ENCODE results near the gene MAST2.

Gene MAST2

DNA sequence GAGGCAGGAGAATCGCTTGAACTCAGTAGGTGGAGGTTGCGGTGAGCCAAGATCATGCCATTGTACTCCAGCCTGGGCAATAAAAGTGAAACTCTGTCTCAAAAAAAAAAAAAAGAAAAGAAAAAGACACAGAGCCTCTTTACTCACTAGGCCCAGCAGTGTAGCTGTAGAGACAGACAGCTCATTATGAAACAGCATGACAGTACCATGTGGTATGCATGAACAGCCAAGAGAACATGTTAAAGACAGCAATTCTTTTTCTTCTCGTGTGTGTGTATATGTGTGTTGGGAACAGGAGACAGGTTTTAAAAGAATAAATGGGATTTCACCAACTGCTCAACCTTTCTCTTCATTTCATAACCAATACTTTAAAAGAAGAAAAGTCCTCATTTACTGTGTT lies 210.2 kb downstream of the MAST2 start:
- no peak for DNase-seq (ENCODE audit: low read depth in 1 of 2, low spot score in 1 of 2)

DNA sequence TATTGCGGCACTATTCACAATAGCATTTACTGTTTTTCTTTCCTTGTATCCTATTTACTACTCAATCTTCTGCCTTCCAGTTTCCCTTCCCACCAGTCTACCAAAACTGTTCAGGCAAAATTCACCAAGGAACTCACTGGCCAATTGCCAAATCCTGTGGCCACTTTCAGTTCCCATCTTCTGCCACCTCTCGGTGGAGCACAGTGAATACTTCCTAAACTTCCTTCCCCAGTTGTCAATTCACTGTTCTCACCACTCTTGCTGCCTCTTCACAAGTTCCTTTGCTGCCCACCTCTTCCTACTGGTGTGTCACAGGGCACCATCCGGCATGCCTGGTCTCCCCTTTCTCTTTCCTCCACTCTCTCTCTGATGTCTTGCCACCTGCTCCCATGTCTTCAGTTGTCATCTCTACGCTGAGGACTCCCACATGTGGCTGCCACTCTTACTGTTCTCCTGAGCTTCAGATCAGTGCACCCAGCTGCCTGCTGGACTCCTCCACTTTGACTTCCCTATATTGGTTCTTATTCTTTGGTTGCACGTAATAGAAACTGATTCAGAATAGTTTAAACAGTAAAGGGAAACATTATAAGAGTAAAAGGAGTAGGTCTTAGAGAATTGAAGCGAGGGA lies 214.6 kb downstream of the MAST2 start:
- no peak for DNase-seq (ENCODE audit: low read depth in 1 of 2, low spot score in 1 of 2)

DNA sequence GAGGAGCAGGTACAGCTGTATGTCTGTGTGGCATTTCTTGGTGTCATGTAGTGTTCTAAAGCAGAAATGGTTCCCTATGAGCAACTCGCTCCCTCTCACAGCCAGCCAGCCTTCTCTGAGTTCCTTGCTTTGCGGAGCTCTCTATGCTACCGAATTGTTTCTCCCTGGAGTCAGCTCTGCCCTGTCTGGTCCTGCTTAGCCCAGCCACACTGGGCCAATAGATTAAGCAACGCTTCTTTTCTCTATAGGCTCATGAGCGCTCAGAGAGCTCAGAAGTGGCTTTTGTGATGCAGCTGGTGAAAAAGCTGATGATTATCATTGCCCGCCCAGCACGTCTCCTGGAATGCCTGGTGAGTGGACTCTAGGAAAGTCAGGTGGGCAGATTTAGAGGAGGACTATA lies 215.9 kb downstream of the MAST2 start:
- DNase-seq (ENCODE audit: low read depth in 1 of 2, low spot score in 1 of 2) = no peak

DNA sequence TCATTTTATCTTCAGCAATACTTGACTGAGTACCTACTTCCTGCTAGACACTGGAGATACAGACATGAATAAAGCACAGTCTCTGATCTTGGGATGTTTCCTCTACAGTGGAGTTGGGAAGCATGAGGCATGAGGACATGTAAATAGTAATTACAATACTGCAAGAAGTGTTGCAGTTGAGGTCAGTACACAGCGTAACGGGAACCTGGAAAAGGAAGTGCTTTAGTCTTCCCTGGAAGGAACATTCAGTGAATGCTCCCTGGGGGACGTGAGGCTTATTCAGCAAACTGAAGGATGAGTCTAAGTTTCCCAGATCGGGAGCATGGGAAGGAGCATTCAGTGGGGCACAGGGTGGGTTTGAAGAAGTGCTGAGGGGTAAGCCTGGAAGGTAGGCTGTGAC lies 216.6 kb downstream of the MAST2 start:
- DNase-seq (ENCODE audit: low read depth in 1 of 2, low spot score in 1 of 2) = no peak

DNA sequence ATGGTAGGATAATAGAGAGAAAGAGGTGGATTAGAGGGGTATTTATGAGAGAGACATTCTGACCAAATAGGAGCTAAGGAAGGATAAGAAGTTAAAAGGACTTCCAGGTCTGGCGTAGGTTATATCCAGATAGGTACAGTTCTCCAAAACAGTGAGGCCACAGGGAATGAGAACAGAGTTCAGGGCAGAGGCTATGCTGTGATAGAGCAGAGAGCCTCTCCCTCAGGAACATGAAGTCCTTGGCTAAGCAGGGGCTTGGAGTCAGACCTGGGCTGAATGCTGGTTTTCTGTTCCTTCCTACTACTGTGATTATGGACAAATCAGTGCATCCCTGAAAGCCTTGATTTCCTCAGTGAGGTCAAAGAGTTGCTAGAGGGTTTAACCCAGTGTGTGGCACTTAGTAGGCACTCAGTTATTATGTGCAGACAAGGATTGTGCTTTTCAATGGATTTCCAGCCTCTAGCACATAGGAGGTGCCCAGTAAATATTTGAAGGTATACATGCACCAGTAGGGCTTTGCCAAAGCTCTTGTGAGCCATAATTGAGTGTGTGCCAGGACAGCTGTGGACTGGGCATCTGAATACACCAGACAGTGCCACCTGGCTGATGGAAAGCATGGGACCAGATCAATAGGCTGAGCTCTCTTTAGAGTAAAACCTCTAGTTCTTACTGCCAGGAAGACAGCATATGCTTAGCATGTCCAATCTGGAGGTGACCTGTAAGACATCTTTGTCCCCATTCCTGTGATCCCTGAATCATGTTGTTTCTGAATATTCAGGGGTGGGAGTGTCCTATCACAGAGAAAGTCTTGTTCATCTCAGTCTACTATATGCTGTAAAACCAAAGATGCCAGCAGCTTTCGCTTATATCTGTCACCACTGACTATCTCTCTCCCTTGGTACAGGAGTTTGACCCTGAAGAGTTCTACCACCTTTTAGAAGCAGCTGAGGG lies 217.9 kb downstream of the MAST2 start:
- DNase-seq (ENCODE audit: low read depth in 1 of 2, low spot score in 1 of 2) = no peak

DNA sequence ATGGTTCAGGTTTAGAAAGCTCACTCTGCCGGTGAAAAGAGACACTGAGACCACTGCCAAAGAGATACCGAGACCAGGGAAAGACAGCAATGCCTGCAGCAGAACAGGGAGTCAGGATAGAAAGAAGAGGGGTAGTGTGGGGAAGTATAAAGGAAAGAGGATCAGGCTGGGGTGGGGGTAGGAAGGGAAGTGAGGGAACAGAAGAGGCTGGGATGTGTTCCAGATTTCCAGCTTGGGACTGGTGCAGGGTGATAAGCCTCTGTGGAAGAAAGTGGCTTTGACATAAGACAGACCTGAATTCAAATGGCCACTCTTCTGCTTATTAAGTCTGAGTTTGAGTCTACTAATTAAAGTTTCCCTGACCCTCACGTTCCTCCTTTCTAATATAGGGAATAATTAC lies 223.1 kb downstream of the MAST2 start:
- no peak for DNase-seq (ENCODE audit: low read depth in 1 of 2, low spot score in 1 of 2)

DNA sequence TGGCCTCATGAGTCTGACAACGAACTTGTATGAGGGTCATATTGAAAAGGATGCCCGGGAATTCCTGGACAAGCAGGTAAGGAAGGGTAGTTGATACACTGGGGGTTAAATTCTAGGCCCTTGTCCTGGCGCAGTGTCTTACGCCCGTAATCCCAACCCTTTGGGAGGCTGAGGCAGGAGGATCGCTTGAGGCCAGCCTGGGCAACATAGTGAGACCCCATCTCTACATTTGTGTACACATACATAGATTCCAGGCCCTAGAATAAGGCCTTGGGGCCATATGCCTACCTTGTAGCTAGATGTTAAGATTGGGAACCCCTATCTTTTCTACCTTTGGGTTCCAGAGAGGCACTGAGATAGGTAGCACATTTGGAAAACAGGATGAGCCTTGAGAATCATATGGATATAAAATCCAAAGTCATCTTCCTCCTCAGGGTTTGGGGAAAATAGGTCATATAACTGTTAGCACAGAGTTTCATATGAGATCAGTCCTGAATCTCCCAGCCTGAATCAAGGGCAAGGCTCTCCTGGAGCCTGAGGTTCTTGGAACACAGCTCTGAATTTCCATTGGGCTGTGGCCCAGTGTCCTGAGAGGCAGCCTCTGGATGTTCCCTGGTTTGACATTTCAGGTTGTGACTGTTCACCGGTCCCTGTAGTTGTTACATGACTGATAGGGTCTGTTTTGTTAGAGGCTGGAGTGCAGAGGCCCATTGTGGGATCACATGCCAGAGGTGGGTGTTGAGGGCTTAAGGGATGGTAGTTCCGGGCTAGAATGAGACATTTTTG lies 224.6 kb downstream of the MAST2 start:
- no peak for DNase-seq (ENCODE audit: low read depth in 1 of 2, low spot score in 1 of 2)

DNA sequence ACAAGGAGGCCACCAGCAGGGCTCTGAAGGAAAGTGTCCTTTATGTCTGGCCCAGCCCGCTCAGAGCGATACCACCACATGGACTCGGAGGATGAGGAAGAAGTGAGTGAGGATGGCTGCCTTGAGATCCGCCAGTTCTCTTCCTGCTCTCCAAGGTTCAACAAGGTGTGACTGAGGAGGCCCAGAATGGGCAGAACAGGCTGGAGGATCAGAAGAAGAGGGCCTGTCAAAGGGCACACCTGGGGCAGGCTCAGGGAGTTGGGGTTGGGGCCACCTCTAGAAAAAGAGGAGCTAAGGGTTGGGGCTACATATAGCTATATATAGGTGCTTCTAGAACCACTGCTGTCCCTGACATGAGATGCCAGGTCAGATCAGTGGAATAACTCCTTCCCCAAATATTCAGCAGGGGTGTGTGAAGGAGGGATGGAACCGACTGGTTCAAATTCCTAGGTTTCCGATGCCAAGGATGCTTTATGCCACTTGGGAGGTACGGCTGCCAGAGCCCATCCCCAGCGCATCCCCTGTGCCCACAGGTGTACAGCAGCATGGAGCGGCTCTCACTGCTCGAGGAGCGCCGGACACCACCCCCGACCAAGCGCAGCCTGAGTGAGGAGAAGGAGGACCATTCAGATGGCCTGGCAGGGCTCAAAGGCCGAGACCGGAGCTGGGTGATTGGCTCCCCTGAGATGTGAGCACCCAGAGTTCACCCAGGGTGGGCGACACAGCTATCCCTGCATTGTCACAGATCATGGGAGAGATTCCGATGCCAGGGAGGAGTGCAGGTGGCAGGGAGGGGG lies 226.9 kb downstream of the MAST2 start:
- DNase-seq (ENCODE audit: low read depth in 1 of 2, low spot score in 1 of 2) = no peak

DNA sequence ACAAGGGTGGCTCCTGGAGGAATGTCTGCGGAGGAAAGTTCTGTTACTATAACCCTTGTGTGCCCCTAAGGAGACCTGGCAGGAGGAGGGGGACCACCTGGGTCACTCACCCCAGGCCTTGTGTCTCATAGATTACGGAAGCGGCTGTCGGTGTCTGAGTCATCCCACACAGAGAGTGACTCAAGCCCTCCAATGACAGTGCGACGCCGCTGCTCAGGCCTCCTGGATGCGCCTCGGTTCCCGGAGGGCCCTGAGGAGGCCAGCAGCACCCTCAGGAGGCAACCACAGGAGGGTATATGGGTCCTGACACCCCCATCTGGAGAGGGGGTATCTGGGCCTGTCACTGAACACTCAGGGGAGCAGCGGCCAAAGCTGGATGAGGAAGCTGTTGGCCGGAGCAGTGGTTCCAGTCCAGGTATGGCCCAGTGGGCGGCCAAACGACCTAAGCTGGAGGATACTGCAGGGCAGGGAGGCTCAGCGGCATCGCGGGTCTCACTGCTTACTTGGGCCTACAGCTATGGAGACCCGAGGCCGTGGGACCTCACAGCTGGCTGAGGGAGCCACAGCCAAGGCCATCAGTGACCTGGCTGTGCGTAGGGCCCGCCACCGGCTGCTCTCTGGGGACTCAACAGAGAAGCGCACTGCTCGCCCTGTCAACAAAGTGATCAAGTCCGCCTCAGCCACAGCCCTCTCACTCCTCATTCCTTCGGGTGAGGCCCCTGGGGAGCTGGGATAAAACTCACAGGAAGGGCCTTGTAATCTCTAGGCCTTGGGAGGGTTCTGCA lies 227.7 kb downstream of the MAST2 start:
- DNase-seq (ENCODE audit: low read depth in 1 of 2, low spot score in 1 of 2) = no peak

DNA sequence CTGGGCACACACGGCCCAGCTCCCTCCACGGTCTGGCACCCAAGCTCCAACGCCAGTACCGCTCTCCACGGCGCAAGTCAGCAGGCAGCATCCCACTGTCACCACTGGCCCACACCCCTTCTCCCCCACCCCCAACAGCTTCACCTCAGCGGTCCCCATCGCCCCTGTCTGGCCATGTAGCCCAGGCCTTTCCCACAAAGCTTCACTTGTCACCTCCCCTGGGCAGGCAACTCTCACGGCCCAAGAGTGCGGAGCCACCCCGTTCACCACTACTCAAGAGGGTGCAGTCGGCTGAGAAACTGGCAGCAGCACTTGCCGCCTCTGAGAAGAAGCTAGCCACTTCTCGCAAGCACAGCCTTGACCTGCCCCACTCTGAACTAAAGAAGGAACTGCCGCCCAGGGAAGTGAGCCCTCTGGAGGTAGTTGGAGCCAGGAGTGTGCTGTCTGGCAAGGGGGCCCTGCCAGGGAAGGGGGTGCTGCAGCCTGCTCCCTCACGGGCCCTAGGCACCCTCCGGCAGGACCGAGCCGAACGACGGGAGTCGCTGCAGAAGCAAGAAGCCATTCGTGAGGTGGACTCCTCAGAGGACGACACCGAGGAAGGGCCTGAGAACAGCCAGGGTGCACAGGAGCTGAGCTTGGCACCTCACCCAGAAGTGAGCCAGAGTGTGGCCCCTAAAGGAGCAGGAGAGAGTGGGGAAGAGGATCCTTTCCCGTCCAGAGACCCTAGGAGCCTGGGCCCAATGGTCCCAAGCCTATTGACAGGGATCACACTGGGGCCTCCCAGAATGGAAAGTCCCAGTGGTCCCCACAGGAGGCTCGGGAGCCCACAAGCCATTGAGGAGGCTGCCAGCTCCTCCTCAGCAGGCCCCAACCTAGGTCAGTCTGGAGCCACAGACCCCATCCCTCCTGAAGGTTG lies 231.4 kb downstream of the MAST2 start:
- DNase-seq (ENCODE audit: low read depth in 1 of 2, low spot score in 1 of 2) = no peak

DNA sequence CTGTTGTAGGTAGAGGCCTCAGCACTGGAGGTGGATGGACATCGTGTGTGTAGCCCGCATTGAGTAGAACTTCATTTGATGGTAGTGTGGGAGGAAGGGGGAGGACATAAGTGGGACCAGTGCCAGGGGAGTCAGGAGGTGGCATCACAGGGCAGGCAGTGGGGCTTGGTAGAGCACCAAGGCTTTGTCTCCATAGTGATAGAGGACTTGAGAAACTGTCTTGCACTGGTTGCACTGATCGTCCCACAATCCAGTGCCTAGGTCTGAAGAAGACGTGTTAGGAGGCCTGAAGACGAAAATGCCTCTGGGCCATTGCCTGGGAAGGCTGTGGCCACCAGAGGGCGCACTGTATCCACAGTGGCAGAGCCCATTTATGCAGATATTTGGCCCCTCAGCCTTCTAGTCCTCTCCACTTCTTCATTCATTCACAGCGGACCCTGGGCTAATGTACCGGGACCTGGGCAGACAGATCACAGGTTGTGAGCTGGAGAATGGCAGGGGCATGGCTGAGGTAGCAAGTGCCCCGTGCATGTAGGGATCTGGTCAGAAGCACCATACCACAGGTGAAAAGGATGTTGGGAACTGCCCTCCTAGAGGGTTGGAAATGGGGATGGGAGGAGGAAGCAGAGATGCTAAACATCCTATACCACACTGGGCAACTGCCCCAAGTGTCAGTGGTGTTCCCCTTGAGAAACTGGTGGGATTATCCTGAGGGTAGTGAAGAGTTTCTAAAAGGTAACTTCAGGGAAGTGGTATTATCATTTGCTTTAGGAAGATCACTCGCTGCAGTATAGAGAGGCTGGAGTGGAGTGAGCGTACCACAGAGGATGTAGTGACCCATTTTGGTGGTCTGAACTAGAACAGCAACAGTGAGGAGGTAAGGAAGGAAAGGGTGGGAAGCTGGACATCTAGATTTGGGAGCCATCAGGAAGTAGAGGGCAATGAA lies 233.8 kb downstream of the MAST2 start:
- DNase-seq (ENCODE audit: low read depth in 1 of 2, low spot score in 1 of 2) = peak; percentile 80 to 85

DNA sequence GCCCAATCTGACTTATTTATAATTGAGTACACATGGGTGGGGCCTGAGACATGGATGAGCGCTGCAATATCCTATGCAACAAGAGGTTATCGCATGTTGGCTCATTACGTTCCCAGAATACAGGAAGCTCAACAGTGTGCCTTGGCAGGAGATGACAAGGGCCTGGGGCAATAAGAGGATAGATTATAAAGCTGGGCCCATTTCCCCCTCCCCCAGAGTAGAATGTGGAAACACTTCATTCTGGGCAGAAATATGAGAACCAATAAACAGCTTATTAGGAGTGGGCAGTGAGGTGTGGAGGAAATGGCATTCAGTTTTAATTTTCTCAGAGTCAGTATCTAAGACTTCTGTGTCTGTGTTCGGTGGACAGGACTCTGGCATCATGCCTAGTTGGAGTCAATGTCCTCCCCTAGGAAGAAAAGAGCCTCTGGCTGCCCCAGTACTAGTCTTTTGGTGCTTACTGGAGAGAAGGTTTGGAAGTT lies 236.2 kb downstream of the MAST2 start:
- no peak for DNase-seq (ENCODE audit: low read depth in 1 of 2, low spot score in 1 of 2)

DNA sequence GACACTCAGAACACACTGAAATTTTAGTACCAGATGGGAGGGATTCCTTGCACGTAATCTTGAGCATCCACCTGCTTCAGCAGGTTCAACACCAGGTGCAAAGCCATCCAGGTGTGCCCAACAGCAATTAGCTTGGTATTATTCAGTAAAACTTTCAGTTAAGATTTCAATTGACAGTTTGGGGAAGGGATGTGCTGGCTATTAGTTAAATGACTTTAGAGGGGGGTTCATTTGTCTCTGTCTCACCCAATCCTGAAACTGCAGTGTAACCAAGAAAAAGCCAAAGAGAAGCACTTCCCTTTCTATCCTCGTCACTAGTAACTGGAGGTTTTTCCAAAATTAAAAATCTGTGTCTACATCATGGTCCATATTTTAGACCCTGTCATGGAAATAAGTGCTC lies 238.1 kb downstream of the MAST2 start:
- no peak for DNase-seq (ENCODE audit: low read depth in 1 of 2, low spot score in 1 of 2)

DNA sequence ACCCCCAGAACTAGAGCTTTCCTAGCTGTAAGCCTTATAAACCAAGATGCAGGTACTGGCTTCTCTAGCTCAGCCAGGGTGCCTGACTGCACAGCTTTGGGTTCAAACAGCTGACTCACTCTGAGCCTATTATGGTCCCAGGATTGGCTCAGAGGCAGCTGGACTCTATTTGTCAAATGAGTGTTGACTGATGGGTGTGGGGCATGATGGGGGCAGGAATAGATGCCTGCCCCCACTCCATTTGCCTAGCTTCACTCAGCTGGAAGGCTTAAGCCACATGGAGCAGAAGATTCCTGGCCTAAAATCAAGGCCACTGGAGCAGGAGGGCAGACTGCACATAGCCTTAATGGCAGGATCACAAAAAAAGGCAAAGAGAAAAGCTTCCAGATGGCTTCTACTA lies 238.6 kb downstream of the MAST2 start:
- no peak for DNase-seq (ENCODE audit: low read depth in 1 of 2, low spot score in 1 of 2)

DNA sequence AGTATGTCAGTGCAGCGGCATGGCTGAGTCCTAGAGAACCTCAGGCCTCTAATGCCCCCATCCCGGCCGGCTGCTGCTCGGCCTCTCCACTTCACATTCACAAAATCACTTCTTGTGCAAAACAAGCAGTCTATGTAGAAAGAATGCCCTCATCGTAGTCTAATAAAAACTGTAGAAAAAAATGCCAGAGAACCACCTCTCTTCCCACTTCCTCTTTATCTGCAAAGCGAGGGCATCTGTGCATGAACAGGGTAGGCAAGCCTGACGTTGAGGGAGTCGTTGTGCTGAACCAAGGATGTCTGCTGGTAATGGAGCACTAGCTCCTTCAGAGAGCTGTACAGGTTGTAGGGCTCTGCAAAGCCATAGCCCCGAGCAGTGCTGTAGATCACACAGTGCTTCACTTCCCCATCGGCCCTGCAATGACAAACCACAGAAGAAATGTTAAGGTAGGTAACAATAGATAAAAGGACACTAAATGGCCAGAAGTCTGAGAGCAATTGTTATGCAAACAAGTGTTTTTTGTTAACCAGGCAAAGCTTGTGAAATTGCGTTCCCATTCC lies 240.1 kb downstream of the MAST2 start:
- DNase-seq (ENCODE audit: low read depth in 1 of 2, low spot score in 1 of 2) = no peak

DNA sequence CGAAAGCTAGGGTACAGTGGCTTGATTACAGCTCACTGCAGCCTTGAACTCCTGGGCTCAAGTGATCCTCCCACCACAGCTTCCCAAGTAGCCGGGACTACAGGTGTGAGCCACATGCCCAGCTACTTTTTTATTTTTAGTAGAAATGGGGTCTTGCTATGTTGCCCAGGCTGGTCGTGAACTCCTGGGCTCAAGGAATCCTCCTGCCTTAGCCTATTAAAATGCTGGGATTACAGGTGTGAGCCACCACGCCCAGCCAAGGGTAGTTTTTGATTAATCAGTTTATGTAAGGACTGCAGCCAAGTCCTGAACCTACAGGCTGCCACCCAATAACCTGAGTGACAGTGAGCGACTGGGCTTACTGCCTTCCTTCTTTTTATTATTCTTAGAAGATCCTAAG lies 240.7 kb downstream of the MAST2 start:
- no peak for DNase-seq (ENCODE audit: low read depth in 1 of 2, low spot score in 1 of 2)

DNA sequence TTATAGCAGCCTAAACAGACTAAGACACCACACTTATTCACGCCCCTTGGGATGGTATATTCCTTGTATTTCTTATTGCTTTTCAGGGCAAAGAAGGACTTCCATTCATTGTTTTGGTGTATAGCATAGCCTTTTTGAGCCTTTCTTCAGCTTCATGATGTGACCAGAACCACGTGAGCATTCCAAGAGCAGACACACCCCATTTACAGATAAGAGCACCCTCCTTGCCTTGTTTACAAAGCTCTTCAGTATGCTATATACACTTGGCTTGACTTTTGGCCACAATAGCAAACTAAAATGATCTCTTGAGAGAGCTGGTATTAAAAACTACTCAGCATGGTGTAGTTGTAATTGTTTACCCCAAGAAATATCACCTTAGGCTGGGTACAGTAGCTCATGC lies 250.3 kb downstream of the MAST2 start:
- DNase-seq (ENCODE audit: low read depth in 1 of 2, low spot score in 1 of 2) = no peak

DNA sequence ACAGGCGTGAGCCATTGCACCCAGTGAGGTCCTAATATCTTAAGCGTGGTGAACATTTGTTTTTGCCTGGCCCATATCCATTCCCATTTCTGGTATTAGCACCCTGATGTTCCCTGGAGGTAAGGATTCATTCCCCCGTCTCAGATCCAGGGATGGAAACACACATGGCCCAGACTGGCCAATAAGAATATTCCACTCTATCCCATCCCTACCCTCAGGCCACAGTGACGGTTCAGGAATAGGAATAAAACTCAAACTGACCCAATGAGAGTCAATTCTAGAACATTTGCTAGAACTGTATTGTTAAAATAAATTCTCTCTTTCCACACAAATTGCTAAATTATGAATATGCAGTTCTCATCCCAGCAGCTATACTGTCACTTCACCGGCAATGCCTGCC lies 252.9 kb downstream of the MAST2 start:
- no peak for DNase-seq (ENCODE audit: low read depth in 1 of 2, low spot score in 1 of 2)

Data from activated CD4-positive, alpha-beta T cell treated with anti-CD3 and anti-CD28 coated beads, Interleukin-2, amount 50 U/mL, for 24 hours (primary cell).